RWPE2 (cell line): ENCODE measurements around the gene IFITM1.
"Not testable (repeated sequence)": the region's sequence is repeated elsewhere in the genome, so short reads cannot be mapped to it uniquely, and the experiment has no call there.

Source experiments
- ATAC-seq: fragments of 200-7000 bp; cut with Tn5 transposase; 3 replicates; pipeline ENCODE4 v1.9.1; 2021; ENCODE audit warnings: low read depth
- DNase-seq: peaks from one replicate; pipeline ENCODE4 v3.0.0-alpha.2; 2020; ENCODE audit warnings: low spot score
- H3K27ac ChIP-seq: fragments of 450-650 bp; 2 replicates; pipeline ENCODE4 v1.5.1; 2017; ENCODE audit warnings: mild to moderate bottlenecking; ENCODE audit not compliant: poor library complexity, severe bottlenecking
- H3K27me3 ChIP-seq: fragments of 250-450 bp; sonication (Bioruptor Pico); 2 replicates; pipeline ENCODE4 v1.5.1; 2021; ENCODE audit warnings: mild to moderate bottlenecking, moderate library complexity; ENCODE audit not compliant: insufficient read depth, poor library complexity, severe bottlenecking
- H3K36me3 ChIP-seq: fragments of 250-450 bp; sonication (Bioruptor Pico); 2 replicates; pipeline ENCODE4 v1.5.1; 2020; ENCODE audit warnings: low read depth, mild to moderate bottlenecking, moderate library complexity
- H3K4me1 ChIP-seq: fragments of 250-450 bp; sonication (Bioruptor Pico); 2 replicates; pipeline ENCODE4 v1.5.1; 2021; ENCODE audit warnings: mild to moderate bottlenecking, moderate library complexity; ENCODE audit not compliant: insufficient read depth, poor library complexity, severe bottlenecking
- H3K4me3 ChIP-seq: fragments of 250-450 bp; sonication (Bioruptor Pico); 2 replicates; pipeline ENCODE4 v1.5.1; 2021; ENCODE audit warnings: mild to moderate bottlenecking, moderate library complexity; ENCODE audit not compliant: severe bottlenecking
- H3K9me3 ChIP-seq: fragments of 250-450 bp; sonication (Bioruptor Pico); 2 replicates; pipeline ENCODE4 v1.5.1; 2021; ENCODE audit warnings: mild to moderate bottlenecking, moderate library complexity; ENCODE audit not compliant: severe bottlenecking
- TF ChIP-seq, protein P1 (sequence below): fragments of 450-650 bp; IDR thresholded peaks from one replicate; pipeline ENCODE4 v1.5.1; 2017; ENCODE audit warnings: mild to moderate bottlenecking, moderate library complexity; ENCODE audit not compliant: poor library complexity, severe bottlenecking

IFITM1 gene

GRCh38 chr11:330694-331357 is 17.0 kb downstream of the IFITM1 start:
- no peak for ATAC-seq
- H3K9me3 ChIP-seq: no peaks in the 10 kb centered on the region
- H3K36me3 ChIP-seq: no peaks in the 10 kb centered on the region
- H3K27ac ChIP-seq: no peak overlapping the region
- TF ChIP-seq, protein P1, sequence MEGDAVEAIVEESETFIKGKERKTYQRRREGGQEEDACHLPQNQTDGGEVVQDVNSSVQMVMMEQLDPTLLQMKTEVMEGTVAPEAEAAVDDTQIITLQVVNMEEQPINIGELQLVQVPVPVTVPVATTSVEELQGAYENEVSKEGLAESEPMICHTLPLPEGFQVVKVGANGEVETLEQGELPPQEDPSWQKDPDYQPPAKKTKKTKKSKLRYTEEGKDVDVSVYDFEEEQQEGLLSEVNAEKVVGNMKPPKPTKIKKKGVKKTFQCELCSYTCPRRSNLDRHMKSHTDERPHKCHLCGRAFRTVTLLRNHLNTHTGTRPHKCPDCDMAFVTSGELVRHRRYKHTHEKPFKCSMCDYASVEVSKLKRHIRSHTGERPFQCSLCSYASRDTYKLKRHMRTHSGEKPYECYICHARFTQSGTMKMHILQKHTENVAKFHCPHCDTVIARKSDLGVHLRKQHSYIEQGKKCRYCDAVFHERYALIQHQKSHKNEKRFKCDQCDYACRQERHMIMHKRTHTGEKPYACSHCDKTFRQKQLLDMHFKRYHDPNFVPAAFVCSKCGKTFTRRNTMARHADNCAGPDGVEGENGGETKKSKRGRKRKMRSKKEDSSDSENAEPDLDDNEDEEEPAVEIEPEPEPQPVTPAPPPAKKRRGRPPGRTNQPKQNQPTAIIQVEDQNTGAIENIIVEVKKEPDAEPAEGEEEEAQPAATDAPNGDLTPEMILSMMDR: no peak
- H3K27me3 ChIP-seq: no peaks in the 10 kb centered on the region
- no peaks in the 10 kb centered on the region for H3K4me1 ChIP-seq
- H3K4me3 ChIP-seq: no peak overlapping the region
- no peak for DNase-seq

DNA sequence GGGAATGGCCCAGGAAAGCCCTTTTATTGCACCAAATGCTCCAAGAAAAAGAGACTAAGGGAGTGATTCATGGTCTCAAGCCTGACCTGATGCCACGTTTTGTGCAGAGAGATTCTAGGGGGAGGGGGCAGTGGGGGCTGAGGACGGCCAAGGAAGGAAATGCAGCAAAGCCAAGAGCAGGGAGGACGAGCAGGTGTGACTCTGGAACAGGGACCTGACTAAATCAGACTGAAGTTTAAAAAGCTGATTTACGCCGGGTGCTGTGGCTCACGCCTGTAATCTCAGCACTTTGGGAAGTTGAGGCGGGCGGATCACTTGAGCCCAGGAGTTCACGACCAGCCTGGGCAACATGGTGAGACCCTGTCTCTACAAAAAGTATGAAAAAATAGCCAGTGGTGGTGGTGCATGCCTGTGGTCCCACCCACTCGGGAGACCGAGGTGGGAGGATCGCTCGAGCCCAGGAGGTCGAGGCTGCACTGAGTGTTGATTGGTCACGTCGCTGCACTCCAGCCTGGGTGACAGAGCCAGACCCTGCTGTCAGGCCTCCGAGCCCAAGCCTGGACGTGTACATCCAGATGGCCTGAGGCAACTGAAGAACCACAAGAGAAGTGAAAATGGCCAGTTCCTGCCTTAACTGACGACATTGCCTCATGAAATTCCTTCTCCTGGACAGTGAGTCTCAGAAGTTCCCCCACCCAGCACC is 17.7 kb downstream of the IFITM1 start:
- DNase-seq: no peak
- no peak for ATAC-seq
- no peaks in the 10 kb centered on the region for H3K4me1 ChIP-seq
- no peak overlapping the region for H3K27ac ChIP-seq
- H3K36me3 ChIP-seq: no peaks in the 10 kb centered on the region
- H3K9me3 ChIP-seq: no peaks in the 10 kb centered on the region
- H3K4me3 ChIP-seq: no peak overlapping the region
- TF ChIP-seq, protein P1: no peak
- no peaks in the 10 kb centered on the region for H3K27me3 ChIP-seq

DNA sequence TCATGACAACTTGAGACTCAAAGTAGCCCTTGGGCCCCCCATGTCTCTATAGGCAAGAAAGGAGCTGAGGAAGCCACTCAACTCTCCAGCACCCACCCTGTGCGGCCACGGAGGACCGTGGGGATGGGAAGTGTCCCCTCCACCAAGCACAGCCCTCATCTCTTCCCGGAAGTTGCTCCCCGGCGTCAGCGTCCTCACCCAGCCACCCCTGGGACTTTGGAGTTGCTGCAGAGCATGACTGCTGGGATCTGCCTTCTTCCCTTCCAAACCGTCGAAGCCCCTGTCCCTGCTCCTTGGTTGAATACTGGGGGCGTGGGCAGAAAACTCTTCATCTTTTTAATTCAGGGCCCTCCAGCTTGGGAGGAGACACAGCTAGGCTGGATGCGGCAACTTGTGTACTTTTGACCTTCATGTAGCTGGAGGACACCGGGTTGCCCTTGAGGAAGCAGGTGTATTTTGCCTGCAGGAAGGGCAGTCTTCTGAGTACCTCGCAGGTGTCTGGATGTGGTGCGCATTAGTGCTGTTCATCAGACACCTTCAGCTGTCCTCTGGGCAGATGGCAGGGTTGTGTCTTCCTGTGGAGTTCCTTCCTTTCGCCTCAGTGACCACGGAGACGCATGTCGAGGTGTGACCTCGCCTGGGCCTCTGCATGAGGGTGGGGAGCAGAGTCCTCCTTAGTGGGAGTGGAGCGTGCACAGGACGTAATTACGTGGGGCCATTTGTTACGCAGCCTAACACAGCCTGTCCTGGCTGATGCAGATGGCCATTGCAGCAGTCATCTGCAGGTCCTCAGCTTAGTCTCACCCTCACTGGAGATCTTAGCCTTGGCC is 19.0 kb downstream of the IFITM1 start:
- ATAC-seq: no peak
- H3K9me3 ChIP-seq: no peaks in the 10 kb centered on the region
- H3K27me3 ChIP-seq: no peaks in the 10 kb centered on the region
- TF ChIP-seq, protein P1: no peak
- H3K27ac ChIP-seq: no peak overlapping the region
- no peak overlapping the region for H3K4me3 ChIP-seq
- H3K36me3 ChIP-seq: no peaks in the 10 kb centered on the region
- no peak for DNase-seq
- H3K4me1 ChIP-seq: no peaks in the 10 kb centered on the region

DNA sequence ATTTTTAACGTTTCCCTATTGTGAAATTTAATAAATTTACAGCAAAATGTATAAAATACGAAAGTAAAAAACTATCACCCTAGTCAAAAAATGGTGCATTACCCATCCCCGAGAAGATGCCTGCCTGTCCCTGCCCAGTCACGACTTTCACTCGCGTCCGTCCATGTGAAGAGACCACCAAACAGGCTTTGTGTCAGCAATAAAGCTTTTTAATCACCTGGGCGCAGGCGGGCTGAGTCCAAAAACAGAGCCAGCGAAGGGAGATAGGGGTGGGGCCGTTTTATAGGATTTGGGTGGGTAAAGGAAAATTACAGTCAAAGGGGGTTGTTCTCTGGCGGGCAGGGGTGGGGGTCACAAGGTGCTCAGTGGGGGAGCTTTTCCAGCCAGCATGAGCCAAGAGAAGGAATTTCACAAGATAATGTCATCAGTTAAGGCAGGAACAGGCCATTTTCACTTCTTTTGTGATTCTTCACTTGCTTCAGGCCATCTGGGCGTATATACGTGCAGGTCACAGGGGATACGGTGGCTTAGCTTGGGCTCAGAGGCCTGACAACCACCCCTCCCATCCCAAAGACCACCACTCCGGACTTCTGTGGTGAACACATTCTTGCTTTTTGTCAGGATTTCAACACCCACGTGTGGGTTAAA is 19.9 kb downstream of the IFITM1 start:
- H3K4me1 ChIP-seq, H3K4me3 ChIP-seq, H3K9me3 ChIP-seq, ATAC-seq, H3K36me3 ChIP-seq, DNase-seq, H3K27ac ChIP-seq, H3K27me3 ChIP-seq: not testable (repeated sequence)
